ENCODE results near the gene PLPPR3.

DNA sequence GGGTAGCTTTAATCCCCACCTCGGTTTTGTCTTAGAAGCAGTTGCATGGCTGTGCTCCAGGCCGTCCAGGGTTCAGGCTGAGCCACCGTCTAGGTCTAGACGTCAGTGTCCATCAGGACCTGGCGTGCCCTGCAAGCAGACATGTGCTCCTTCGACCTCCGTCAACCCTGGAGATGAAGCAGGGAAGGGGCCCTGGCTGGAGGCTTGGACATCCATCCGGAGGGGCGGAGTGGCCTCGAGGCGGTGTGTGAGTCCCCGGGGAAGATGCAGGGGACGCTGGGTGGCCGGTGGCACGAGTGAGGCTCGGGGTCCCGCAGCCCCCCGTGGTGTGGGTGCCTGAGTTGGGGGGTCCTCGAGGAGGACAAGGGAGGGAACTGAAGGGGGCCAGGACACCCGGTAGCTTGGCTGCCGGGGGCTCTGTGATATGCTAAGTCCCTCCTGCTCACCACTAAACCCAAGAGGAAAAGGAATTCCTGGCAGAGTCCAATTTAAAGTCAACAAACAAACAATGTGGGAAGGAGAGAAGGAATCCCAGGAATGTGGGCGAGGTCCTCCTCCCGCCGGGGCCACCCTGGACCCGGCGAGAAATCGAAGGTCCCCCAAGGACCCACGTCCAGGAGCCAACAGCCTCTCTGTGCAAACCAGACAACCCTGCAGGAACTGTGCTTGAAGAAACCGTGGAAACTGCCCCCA lies 39.4 kb downstream of the PLPPR3 start:
- TF ChIP-seq CTCF (IDR thresholded peaks at IDR 0.05) (no peak), POLR2A (IDR thresholded peaks at IDR 0.05) (no peak)

All from suprapubic skin (tissue), 3 donors.